PC-9 (cell line): Measurements from ENCODE around the gene F2RL3. TPM values are rescaled to one million over a fixed set of nuclear protein-coding genes. Genes with fewer than 3 reads are reported as not detected.

ENCODE experiments used
- BruUV-seq: library from RNA; stranded (reverse); fragments of 400-500 nt; replicated peaks from 2 replicates; lab custom pipeline; 2021; lab: Mats Ljungman, UMichigan
- CTCF ChIA-PET: fragments of 300-600 bp; sonication (Branson Sonifier 250); formaldehyde crosslinking; loops from one replicate; lab custom pipeline; 2022; ENCODE audit warnings: antibody characterized with exemption; lab: Charles Lee
- POLR2A ChIA-PET: fragments of 300-600 bp; sonication (Branson Sonifier 250); formaldehyde crosslinking; loops from one replicate; lab custom pipeline; 2022; ENCODE audit warnings: antibody characterized with exemption; ENCODE audit not compliant: unreplicated experiment; lab: Charles Lee
- DNase-seq, 2 experiments: peaks; one replicate each; pipeline versions ENCODE4 v3.0.0 to v3.0.0-alpha.2; 2015 to 2022; ENCODE audit warnings: mixed read lengths in 1 of 2
- H2AFZ ChIP-seq: fragments of 200-600 bp; sonication (generic); 2 replicates; pipeline ENCODE4 v1.8.1; 2017; ENCODE audit warnings: antibody characterized with exemption
- H3F3A ChIP-seq: fragments of 200-600 bp; sonication (generic); 2 replicates; pipeline ENCODE4 v1.8.1; 2017; ENCODE audit warnings: antibody characterized with exemption, mild to moderate bottlenecking, low read depth; ENCODE audit not compliant: insufficient read depth
- H3K27ac ChIP-seq: fragments of 200-600 bp; sonication (generic); 2 replicates; pipeline ENCODE4 v1.6.1; 2016; ENCODE audit warnings: mixed run types
- H3K27me3 ChIP-seq: fragments of 200-600 bp; sonication (generic); 2 replicates; pipeline ENCODE4 v1.6.1; 2016; ENCODE audit warnings: low read depth, mixed run types; ENCODE audit not compliant: insufficient read depth
- H3K36me3 ChIP-seq: fragments of 200-600 bp; sonication (generic); 2 replicates; pipeline ENCODE4 v1.6.1; 2016; ENCODE audit warnings: low read depth, mixed run types
- H3K4me1 ChIP-seq: fragments of 200-600 bp; sonication (generic); replicated peaks from 2 replicates; pipeline ENCODE4 v1.6.1; 2016; ENCODE audit warnings: mixed run types; ENCODE audit not compliant: insufficient read depth
- H3K4me2 ChIP-seq: fragments of 200-600 bp; sonication (generic); 2 replicates; pipeline ENCODE4 v1.6.1; 2017; ENCODE audit warnings: mixed run types
- H3K4me3 ChIP-seq: fragments of 200-600 bp; sonication (generic); 2 replicates; pipeline ENCODE4 v1.6.1; 2016; ENCODE audit warnings: mixed run types
- H3K79me2 ChIP-seq: fragments of 200-600 bp; sonication (generic); 2 replicates; pipeline ENCODE4 v1.6.1; 2017; ENCODE audit warnings: low read depth, mixed run types
- H3K9me2 ChIP-seq: fragments of 200-600 bp; sonication (generic); 2 replicates; pipeline ENCODE4 v1.8.1; 2017; ENCODE audit warnings: mild to moderate bottlenecking; ENCODE audit not compliant: insufficient read depth
- H3K9me3 ChIP-seq: fragments of 200-600 bp; sonication (generic); 2 replicates; pipeline ENCODE4 v1.8.1; 2016; ENCODE audit warnings: low read depth; ENCODE audit not compliant: insufficient read depth
- H4K20me1 ChIP-seq: fragments of 200-600 bp; sonication (generic); 2 replicates; pipeline ENCODE4 v1.8.1; 2017; ENCODE audit not compliant: insufficient read depth
- EZH2 ChIP-seq: fragments of 200-600 bp; sonication (generic); IDR thresholded peaks from 2 replicates; pipeline ENCODE4 v1.8.0; 2017; ENCODE audit warnings: antibody characterized with exemption, low read depth
- intact Hi-C: fragments of 100-400 bp; cut with micrococcal nuclease; formaldehyde crosslinking; loops from one replicate; pipeline ENCODE4 v1.10.0; 2022; ENCODE audit not compliant: unreplicated experiment
- total RNA-seq: library from RNA; stranded (reverse); gene quantifications from 2 replicates; pipeline ENCODE4 v1.2.3, GENCODE V29; 2021
- TF ChIP-seq, protein P1 (sequence below): fragments of 200-600 bp; sonication (generic); conservative IDR thresholded peaks from 2 replicates; pipeline ENCODE4 v1.6.1; 2017; ENCODE audit warnings: mixed run types, antibody characterized with exemption, mild to moderate bottlenecking, moderate library complexity

Gene F2RL3
- total RNA-seq, 1 experiment from 2014 or later, result not detected

DNA sequence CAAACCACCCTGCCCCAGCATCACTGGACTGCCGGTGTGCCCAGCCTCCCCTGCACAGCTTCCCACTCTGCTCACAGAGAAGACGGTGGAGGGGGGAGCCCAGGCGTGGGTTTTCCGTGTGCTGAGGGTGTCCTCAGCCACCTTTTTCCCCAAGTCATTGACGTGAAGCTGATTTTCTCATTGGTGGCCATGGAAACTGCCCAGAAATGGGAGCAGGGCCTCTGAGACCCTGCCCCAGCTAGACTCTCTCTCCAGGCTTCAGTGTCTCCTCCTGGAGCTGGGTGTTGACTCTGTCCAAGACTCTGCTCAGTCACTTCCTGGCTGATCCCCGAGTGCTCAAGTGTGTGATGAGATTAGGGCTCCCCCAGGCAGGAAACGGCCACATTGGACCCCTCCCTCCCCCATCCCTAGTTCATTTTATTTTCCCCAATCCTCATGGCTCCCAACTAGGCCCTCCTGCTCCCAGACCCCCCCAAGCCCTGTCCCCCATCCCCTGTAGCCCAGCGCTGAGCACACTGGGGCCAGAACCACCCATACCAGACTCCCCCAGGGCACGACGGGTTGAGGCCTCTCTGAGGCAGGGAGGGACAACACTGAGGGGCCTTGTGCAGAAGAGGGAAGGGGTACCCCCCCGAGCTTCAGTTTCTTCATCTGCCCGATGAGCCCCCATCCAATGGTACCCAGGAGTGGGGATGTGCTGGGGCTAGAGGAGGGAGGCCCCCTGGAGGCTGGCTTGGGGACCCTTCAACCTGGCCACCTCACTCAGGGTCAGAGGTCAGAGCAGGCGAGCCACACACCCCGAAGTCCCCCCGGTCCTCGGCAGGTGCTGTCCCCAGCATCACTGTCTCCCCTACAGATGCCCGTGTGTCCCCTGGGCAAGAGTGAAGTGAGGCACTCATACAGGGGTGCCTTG is 1.2 kb upstream of the F2RL3 start:
- Histone ChIP-seq H3K36me3 (no peaks in the 10 kb centered on the region), H4K20me1 (no peaks in the 10 kb centered on the region), H3K9me2 (no peaks in the 10 kb centered on the region), H3K4me3 (no peak overlapping the region), H2AFZ (no peak overlapping the region), H3K4me2 (no peak overlapping the region), H3K4me1 (peaks cover 11% of the 10 kb centered on the region), H3K27me3 (no peaks in the 10 kb centered on the region), H3K79me2 (no peaks in the 10 kb centered on the region), H3K9me3 (peaks cover 8% of the 10 kb centered on the region), H3F3A (peaks cover 20% of the 10 kb centered on the region), H3K27ac (no peak overlapping the region)
- no peak for TF ChIP-seq EZH2
- TF ChIP-seq, protein P1, sequence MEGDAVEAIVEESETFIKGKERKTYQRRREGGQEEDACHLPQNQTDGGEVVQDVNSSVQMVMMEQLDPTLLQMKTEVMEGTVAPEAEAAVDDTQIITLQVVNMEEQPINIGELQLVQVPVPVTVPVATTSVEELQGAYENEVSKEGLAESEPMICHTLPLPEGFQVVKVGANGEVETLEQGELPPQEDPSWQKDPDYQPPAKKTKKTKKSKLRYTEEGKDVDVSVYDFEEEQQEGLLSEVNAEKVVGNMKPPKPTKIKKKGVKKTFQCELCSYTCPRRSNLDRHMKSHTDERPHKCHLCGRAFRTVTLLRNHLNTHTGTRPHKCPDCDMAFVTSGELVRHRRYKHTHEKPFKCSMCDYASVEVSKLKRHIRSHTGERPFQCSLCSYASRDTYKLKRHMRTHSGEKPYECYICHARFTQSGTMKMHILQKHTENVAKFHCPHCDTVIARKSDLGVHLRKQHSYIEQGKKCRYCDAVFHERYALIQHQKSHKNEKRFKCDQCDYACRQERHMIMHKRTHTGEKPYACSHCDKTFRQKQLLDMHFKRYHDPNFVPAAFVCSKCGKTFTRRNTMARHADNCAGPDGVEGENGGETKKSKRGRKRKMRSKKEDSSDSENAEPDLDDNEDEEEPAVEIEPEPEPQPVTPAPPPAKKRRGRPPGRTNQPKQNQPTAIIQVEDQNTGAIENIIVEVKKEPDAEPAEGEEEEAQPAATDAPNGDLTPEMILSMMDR, result no peak
- no TSS peak for BruUV-seq
- ChIA-PET POLR2A (no interaction called here), CTCF (interaction anchor here (0.5 kb wide), 1 partner anchor 12 kb away, joined by 4 read pairs; no protein-coding TSS in a partner anchor)
- peak in 1 of 2 experiments; percentile 4 for DNase-seq
- intact Hi-C loops, result no loop called here

DNA sequence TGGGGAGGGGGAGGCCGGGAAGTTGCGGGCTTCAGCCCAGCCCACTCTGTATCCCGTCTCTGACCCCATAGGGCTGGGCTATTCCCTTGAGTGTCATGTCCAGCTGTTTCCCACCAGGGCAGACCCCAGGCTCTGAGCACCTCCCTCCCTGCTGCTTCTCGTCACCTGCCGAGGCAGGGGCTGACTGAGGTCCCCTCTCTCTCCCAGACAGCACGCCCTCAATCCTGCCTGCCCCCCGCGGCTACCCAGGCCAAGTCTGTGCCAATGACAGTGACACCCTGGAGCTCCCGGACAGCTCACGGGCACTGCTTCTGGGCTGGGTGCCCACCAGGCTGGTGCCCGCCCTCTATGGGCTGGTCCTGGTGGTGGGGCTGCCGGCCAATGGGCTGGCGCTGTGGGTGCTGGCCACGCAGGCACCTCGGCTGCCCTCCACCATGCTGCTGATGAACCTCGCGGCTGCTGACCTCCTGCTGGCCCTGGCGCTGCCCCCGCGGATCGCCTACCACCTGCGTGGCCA is 625 bp downstream of the F2RL3 start:
- Histone ChIP-seq H3K27ac (no peak overlapping the region), H3K9me2 (no peaks in the 10 kb centered on the region), H3K79me2 (no peaks in the 10 kb centered on the region), H3K4me1 (peaks cover 11% of the 10 kb centered on the region), H3K9me3 (no peaks in the 10 kb centered on the region), H4K20me1 (no peaks in the 10 kb centered on the region), H3K36me3 (no peaks in the 10 kb centered on the region), H2AFZ (no peak overlapping the region), H3K4me2 (no peak overlapping the region), H3F3A (peaks cover 15% of the 10 kb centered on the region; the same call in 1 of the 2 replicates), H3K4me3 (no peak overlapping the region), H3K27me3 (no peaks in the 10 kb centered on the region)
- intact Hi-C loops, result no loop called here
- ChIA-PET CTCF (no interaction called here), POLR2A (no interaction called here)
- TF ChIP-seq, protein P1, result no peak
- no peak for TF ChIP-seq EZH2
- BruUV-seq, result no TSS peak
- DNase-seq, result peak in 1 of 2 experiments; percentile 28

DNA sequence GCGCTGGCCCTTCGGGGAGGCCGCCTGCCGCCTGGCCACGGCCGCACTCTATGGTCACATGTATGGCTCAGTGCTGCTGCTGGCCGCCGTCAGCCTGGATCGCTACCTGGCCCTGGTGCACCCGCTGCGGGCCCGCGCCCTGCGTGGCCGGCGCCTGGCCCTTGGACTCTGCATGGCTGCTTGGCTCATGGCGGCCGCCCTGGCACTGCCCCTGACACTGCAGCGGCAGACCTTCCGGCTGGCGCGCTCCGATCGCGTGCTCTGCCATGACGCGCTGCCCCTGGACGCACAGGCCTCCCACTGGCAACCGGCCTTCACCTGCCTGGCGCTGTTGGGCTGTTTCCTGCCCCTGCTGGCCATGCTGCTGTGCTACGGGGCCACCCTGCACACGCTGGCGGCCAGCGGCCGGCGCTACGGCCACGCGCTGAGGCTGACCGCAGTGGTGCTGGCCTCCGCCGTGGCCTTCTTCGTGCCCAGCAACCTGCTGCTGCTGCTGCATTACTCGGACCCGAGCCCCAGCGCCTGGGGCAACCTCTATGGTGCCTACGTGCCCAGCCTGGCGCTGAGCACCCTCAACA is 1.2 kb downstream of the F2RL3 start:
- intact Hi-C loops, result no loop called here
- no peaks in the 10 kb centered on the region for H3K79me2 ChIP-seq

More for the DNA sequence above, 1.2 kb downstream of the F2RL3 start:
- H2AFZ ChIP-seq, result no peak overlapping the region
- no peaks in the 10 kb centered on the region for H3K9me2 ChIP-seq
- ChIA-PET CTCF (no interaction called here), POLR2A (no interaction called here)
- no peaks in the 10 kb centered on the region for H3K9me3 ChIP-seq
- H3K4me3 ChIP-seq, result no peak overlapping the region
- H3K27ac ChIP-seq, result no peak overlapping the region
- peaks cover 17% of the 10 kb centered on the region for H3F3A ChIP-seq
- no peaks in the 10 kb centered on the region for H3K36me3 ChIP-seq
- H4K20me1 ChIP-seq, result no peaks in the 10 kb centered on the region
- DNase-seq, result no peak
- no TSS peak for BruUV-seq
- H3K4me2 ChIP-seq, result no peak overlapping the region
- TF ChIP-seq, protein P1, result no peak
- no peak for TF ChIP-seq EZH2
- H3K27me3 ChIP-seq, result no peaks in the 10 kb centered on the region
- H3K4me1 ChIP-seq, result peaks cover 11% of the 10 kb centered on the region
